SK-N-DZ (cell line): Measurements from ENCODE around the gene ZBTB49.

Experiments
- DNase-seq: peaks from one replicate; pipeline ENCODE4 v3.0.0-alpha.2; 2015; ENCODE audit warnings: low spot score

The ZBTB49 gene

DNA sequence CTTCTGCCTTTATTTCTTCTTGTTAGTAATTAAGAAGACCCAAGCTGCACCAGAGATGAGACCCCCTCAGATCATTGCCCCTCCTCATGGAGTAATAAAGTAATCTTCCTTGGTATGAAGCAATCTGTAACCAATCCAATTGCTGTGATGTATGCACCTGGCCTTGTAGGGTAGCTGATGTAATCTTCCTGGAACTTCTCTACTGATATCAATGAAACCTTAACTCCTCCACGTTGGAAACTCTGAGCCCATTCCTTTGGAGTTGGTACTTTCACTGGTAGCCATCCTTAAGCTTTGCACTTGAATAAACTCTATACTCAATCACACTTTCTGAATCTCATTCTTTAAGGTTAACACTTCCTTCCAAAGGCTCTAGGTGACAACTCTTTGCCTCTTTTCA lies 65.3 kb downstream of the ZBTB49 start:
- DNase-seq = no peak

DNA sequence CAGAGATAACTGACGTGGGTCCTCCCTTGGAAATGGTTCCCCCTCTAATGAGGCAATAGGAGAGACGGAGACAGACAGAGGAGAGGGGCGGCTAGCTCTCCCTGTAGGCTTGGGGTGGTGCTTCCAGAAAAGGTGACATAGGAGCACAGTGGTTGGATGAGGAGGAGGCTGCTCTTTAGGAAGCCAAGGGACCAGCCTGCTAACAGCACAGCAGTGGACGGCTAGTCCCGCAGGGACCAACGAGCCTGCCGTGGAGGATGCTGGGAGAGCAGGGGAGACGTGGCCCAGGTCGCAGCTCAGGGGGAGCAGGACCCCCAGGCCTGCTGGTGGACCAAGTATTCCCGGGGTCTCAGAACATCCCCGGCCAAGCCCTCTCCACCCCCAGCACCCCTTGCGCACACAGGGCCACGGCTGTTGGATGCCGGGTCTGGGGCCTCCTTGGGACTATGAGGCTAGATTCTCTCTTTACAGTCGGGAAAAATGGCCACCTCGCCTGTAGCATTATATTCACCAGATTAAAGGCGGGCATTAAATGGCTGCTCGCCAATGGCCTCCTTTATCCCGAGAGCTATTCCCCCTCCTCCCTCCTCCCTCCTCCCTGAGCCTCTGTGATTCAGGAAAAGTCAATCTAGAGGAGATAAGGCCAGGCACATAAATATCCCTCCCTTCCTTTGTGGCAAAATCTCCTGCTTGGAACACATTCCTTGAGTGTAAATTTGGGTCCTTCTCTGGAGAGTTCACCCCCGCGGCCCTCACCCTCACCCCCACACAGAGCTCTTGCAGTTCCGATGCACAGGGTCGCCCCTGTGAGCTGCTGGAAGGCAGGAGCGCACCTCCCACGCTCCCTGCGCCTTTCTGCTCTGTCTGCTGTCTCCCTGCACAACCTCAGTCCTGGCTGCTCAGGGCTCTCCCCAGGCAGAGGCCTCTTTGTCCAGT lies 66.3 kb downstream of the ZBTB49 start:
- peak; percentile 57 for DNase-seq

DNA sequence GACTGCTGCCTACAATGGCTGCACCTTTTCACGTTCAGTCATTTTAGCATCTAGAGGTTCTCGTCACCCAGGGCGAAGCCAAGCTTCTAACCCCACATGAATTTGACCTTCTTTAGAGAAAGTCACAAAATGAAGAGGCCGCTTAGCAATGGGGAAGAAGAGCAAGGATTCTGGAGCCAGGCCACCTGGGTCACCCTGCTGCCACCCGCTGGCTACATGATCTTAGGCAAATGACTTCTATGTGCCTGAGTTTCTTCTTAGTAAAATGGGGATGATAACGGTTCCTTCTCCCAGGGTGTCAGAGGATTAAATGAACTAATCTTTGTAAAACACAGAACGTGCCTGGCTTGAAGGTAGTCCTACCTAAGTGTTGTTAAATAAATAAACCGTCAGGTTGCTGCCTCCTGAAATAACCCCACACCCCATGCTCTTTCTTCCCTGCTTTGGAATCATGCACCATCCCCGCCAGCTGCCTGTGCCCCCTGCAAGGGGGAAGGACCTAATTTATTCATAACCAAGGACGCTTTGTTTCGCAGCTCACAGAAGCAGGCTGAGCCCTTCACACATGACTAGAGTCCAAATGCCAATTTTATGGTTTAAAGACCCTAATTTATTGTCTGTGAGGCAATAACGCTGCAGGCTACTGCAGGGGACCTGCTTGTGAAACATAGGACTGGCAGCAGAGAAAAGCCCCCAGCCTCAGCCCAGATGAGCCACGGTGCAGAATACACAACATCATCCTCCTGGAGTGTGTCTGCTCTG lies 68.2 kb downstream of the ZBTB49 start:
- no peak for DNase-seq

DNA sequence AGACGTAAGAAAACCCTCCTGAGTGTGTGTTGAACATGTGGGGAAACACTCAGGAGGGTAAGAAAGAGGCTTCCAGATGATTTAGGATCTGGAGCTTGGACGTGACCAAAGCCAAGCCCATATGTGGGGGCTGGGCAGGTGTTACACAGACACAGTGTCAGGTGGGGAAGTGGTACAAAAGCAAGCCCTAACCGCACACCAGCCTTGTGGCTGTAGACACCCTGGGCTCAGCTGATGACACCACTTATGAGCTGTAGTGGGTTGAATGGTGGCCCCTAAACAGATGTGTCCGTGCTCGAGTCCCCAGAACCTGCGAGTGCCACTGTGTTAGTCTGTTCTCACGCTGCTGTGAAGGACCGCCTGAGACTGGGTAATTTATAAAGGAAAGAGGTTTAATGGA lies 71.8 kb downstream of the ZBTB49 start:
- DNase-seq = no peak

DNA sequence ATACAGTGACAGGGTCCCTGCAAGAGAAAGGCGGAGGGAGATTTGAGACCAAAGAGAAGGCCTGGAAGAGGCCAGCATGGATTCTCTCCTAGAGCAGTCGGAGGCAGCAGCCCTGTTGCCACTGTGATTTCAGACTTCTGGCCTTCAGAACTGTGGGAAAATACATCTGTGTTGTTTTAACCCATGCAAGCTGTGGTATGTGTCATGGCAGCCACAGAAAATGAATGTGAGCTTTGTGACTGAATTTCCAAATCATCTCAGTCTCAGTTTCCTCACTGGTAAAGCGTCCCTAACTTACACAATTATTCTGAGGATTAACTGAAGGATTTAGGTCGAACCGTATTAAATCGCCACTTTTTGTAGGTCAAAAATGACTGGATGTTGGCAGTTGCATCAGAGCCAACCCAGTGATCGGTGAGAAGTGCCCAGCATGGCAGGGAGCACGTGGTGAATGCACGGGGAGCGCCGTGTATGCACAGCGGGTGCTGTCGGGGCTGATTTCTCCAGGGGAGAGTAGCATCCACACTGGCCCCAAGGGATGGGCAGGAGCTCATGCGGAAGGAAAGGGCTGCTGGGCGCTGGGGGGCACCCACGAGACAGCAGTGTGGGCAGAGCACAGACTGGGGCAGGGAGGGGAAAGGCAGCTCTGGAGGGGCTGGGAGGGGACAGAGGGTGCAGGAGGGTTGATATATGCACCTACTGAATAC lies 73.1 kb downstream of the ZBTB49 start:
- DNase-seq = no peak

DNA sequence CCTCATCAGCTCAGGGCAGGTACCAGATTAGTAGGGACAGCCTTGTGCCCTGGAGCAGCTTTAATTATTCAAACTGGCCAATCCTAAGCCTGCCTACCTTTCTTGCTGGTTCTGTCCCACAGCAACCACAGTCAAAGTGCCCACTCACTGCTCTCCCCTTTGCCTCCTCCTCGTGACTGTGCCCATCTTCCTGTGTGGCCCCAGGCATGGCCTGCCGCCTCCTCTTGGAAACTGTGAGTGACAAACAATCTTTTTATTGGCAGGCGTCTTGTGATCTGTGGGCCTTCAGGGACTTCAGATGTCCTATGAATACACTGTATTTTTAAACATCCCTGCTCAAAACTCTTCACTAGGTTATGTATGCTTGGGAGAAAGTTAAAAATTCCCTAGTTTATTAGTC lies 74.0 kb downstream of the ZBTB49 start:
- no peak for DNase-seq

DNA sequence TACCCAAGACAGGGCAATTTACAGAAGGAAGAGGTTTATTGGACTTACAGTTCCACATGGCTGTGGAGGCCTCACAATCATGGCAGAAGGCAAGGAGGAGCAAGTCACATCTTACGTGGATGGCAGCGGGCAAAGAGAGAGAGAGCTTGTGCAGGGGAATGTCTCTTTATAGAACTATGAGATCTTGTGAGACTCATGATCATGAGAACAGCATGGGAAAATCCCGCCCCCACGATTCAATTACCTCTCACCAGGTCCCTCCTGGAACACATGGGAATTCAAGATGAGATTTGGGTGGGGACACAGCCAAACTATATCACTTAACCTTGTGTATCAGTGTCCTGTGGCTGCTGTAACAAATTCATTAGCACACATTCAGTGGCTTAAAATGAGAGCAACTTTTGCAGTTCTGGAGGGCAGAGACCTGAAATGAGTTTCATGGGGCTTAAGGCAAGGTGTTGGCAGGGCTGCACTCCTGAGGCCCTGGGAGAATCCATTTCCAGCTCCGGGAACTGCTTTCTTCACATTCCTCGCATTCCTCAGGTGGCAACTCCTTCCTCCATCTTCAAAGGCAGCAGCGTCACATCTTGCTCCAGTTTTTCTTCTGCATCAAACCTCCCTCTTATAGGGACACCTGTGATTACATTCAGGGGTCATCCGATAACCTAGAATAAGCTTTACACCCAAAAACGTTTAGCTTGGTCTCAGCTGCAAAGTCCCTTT lies 74.6 kb downstream of the ZBTB49 start:
- no peak for DNase-seq

DNA sequence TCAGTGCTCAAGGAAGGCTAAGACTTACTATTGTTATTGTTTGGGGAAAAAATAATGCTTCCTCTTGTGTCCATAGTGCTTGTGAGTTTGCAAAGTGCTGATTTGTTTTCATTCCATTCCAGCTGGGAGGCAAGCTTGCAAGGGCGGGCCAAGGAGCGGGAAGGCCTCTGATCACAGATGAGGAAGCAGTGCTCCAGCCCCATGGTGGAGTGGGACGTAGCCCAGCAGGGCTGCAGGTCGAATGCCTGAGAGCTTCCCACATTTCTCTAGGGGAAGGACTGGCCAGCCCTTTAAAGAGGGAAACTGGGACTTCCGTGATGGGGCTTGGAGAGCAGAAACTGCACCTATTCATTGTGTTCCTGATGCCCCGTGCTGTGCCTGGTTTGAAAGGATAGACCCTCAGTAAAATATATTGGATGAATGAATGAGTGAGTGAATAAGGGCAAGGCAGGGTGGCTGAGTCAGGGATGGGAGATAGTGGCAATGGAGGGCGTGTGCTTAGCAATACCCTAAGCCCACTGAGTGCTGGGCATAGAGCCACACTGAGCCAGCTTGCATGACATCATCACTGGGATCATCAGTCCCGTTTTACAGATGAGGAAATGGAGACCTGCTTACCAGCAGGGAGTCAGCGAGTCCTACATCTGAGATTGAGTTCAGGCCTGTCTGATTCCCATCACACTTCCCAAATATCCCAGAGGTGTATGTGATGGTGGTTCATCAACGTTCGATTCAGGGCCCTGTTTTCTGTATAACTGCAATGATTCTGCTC lies 78.9 kb downstream of the ZBTB49 start:
- no peak for DNase-seq
